MM.1S (cell line): Measurements from ENCODE around the gene STK16.

Source experiments
- CTCF ChIP-seq: fragments of 300-600 bp; sonication (generic); IDR thresholded peaks from 2 replicates; pipeline ENCODE4 v1.5.1; 2016; ENCODE audit warnings: antibody characterized with exemption, low read length, mixed read lengths
- EZH2 ChIP-seq: fragments of 300-600 bp; sonication (generic); optimal IDR thresholded peaks from 2 replicates; pipeline ENCODE3; 2017; ENCODE audit warnings: low read depth, mild to moderate bottlenecking, antibody characterized with exemption, low read length, mixed read lengths
- EZH2phosphoT487 ChIP-seq: fragments of 300-600 bp; sonication (generic); IDR thresholded peaks from 2 replicates; pipeline ENCODE4 v1.6.1; 2018; ENCODE audit warnings: antibody characterized with exemption, low read length

GRCh38 chr2:219214141-219214540, 31.1 kb upstream of the STK16 start:
- no peak for TF ChIP-seq CTCF
- no peak for TF ChIP-seq EZH2
- no peak for TF ChIP-seq EZH2phosphoT487
